HCT116 (cell line): ENCODE results near the gene BATF3. TPM values are rescaled to one million over a fixed set of nuclear protein-coding genes. Genes with fewer than 3 reads are reported as not detected.

Source experiments
- ATAC-seq: fragments of 200-7000 bp; cut with Tn5 transposase; 2 replicates; pipeline ENCODE4 v1.9.1; 2020; ENCODE audit warnings: mild to moderate bottlenecking, moderate library complexity
- BruUV-seq: library from RNA; stranded (reverse); fragments of 400-500 nt; replicated peaks from 2 replicates; lab custom pipeline; 2021; lab: Mats Ljungman, UMichigan
- CTCF ChIA-PET: fragments of 300-600 bp; sonication (Branson Sonifier 250); formaldehyde crosslinking; loops from one replicate; lab custom pipeline; 2021; ENCODE audit warnings: antibody characterized with exemption; lab: Charles Lee
- POLR2A ChIA-PET: fragments of 300-600, 350-600 bp; sonication (Branson Sonifier 250); formaldehyde crosslinking; loops from one replicate; lab custom pipeline; 2021; ENCODE audit warnings: antibody characterized with exemption; lab: Charles Lee
- RAD21 ChIA-PET, 2 experiments: fragments of 300-600 bp; sonication (Branson Sonifier 250); formaldehyde crosslinking; loops; one replicate each; lab custom pipeline; 2023; ENCODE audit warnings: low total read pairs in 2 of 2; ENCODE audit not compliant: uncharacterized antibody in 2 of 2, unreplicated experiment in 2 of 2, low non-redundant PET in 1 of 2; lab: Charles Lee
- DNase-seq: peaks from one replicate; pipeline ENCODE4 v3.0.0-alpha.2; 2010; ENCODE audit warnings: low read depth, low spot score
- H2AFZ ChIP-seq: fragments of 200-600 bp; shearing (Covaris generic), sonication (generic); 2 replicates; pipeline ENCODE4 v1.6.1; 2017; ENCODE audit warnings: low read depth, mixed run types, mixed read lengths, antibody characterized with exemption, low read length; ENCODE audit not compliant: poor library complexity, severe bottlenecking
- H3K27ac ChIP-seq: 2 replicates; pipeline ENCODE4 v1.5.1; 2012; ENCODE audit warnings: low read depth, low read length
- H3K27me3 ChIP-seq: fragments of 200-600 bp; sonication (generic); 2 replicates; pipeline ENCODE4 v1.6.1; 2016; ENCODE audit warnings: mixed run types, low read length, mixed read lengths; ENCODE audit not compliant: insufficient read depth
- H3K36me3 ChIP-seq, 2 experiments: fragments of 200-500 bp in 1 of 2; fragments of 200-600 bp in 1 of 2; sonication (Bioruptor generic) in 1 of 2; sonication (generic) in 1 of 2; 2 replicates each; pipeline versions ENCODE4 v1.5.1 to v1.6.1; 2014 to 2016; ENCODE audit warnings: low read length in 2 of 2, inconsistent platforms in 1 of 2, mixed read lengths in 1 of 2, mixed run types in 1 of 2; ENCODE audit not compliant: insufficient read depth in 2 of 2, control insufficient read depth in 1 of 2
- H3K4me1 ChIP-seq, 2 experiments: fragments of 200-600 bp in 1 of 2; sonication (generic) in 1 of 2; 2 replicates each; pipeline versions ENCODE4 v1.5.1 to v1.6.1; 2012 to 2017; ENCODE audit warnings: low read length in 2 of 2, inconsistent platforms in 1 of 2, mild to moderate bottlenecking in 1 of 2, mixed read lengths in 1 of 2, mixed run types in 1 of 2, moderate library complexity in 1 of 2; ENCODE audit not compliant: insufficient read depth in 2 of 2, control insufficient read depth in 1 of 2
- H3K4me2 ChIP-seq: fragments of 200-600 bp; sonication (generic); 2 replicates; pipeline ENCODE4 v1.6.1; 2017; ENCODE audit warnings: mixed run types, low read length, mixed read lengths
- H3K4me3 ChIP-seq, 2 experiments: fragments of 200-600 bp in 1 of 2; sonication (generic) in 1 of 2; replicated peaks in 1 of 2; 2 replicates each; pipeline ENCODE4 v1.5.1; 2011 to 2016; ENCODE audit warnings: low read length in 2 of 2, control low read depth in 1 of 2, low read depth in 1 of 2, mild to moderate bottlenecking in 1 of 2, mixed read lengths in 1 of 2, mixed run types in 1 of 2
- H3K79me2 ChIP-seq: fragments of 200-600 bp; sonication (generic); 2 replicates; pipeline ENCODE4 v1.6.1; 2017; ENCODE audit warnings: mild to moderate bottlenecking, mixed run types, low read length, moderate library complexity, mixed read lengths; ENCODE audit not compliant: insufficient read depth
- H3K9ac ChIP-seq: fragments of 200-600 bp; sonication (generic); 2 replicates; pipeline ENCODE4 v1.6.1; 2016; ENCODE audit warnings: low read length, mixed read lengths
- H3K9me2 ChIP-seq: fragments of 200-600 bp; sonication (generic), shearing (Covaris generic); 2 replicates; pipeline ENCODE4 v1.6.1; 2017; ENCODE audit warnings: mixed run types, mild to moderate bottlenecking, moderate library complexity; ENCODE audit not compliant: insufficient read depth
- H3K9me3 ChIP-seq, 2 experiments: fragments of 200-500 bp in 1 of 2; fragments of 200-600 bp in 1 of 2; sonication (Bioruptor generic) in 1 of 2; sonication (generic) in 1 of 2; 2 replicates each; pipeline ENCODE4 v1.6.1; 2014 to 2017; ENCODE audit warnings: low read length in 2 of 2, mixed read lengths in 2 of 2, inconsistent platforms in 1 of 2, low read depth in 1 of 2, mild to moderate bottlenecking in 1 of 2, mixed run types in 1 of 2, moderate library complexity in 1 of 2; ENCODE audit not compliant: control insufficient read depth in 1 of 2, insufficient read depth in 1 of 2
- H4K20me1 ChIP-seq: fragments of 200-600 bp; sonication (generic), shearing (Covaris generic); 2 replicates; pipeline ENCODE4 v1.6.1; 2017; ENCODE audit warnings: mixed run types, mild to moderate bottlenecking, moderate library complexity; ENCODE audit not compliant: insufficient read depth
- CBX3 ChIP-seq: IDR thresholded peaks from 2 replicates; pipeline ENCODE4 v1.6.1; 2012; ENCODE audit warnings: low read depth
- CEBPB ChIP-seq: IDR thresholded peaks from 2 replicates; pipeline ENCODE4 v1.6.1; 2012; ENCODE audit warnings: low read depth
- EGR1 ChIP-seq: IDR thresholded peaks from 2 replicates; pipeline ENCODE4 v1.6.1; 2012; ENCODE audit warnings: low read depth
- EZH2 ChIP-seq: fragments of 200-600 bp; sonication (generic); IDR thresholded peaks from 2 replicates; pipeline ENCODE4 v1.6.1; 2017; ENCODE audit warnings: antibody characterized with exemption, mixed run types
- EZH2phosphoT487 ChIP-seq: fragments of 200-600 bp; IDR thresholded peaks from 2 replicates; pipeline ENCODE4 v1.6.1; 2018; ENCODE audit warnings: antibody characterized with exemption, borderline replicate concordance
- FOSL1 ChIP-seq: IDR thresholded peaks from 2 replicates; pipeline ENCODE4 v1.6.1; 2012; ENCODE audit warnings: low read depth
- POLR2AphosphoS5 ChIP-seq: IDR thresholded peaks from 2 replicates; pipeline ENCODE4 v1.6.1; 2011; ENCODE audit warnings: mild to moderate bottlenecking, low read depth, low read length, moderate library complexity
- RAD21 ChIP-seq: IDR thresholded peaks from 2 replicates; pipeline ENCODE4 v1.6.1; 2012; ENCODE audit warnings: low read depth, mild to moderate bottlenecking
- SIN3A ChIP-seq: IDR thresholded peaks from 2 replicates; pipeline ENCODE4 v1.6.1; 2012; ENCODE audit warnings: low read depth
- YY1 ChIP-seq: IDR thresholded peaks from 2 replicates; pipeline ENCODE4 v1.6.1; 2011; ENCODE audit warnings: low read length, low read depth, moderate library complexity, mild to moderate bottlenecking; ENCODE audit not compliant: insufficient replicate concordance; ENCODE audit errors: extremely low read depth
- ZNF274 ChIP-seq: fragments of 200-500 bp; sonication (Bioruptor generic); IDR thresholded peaks from 2 replicates; pipeline ENCODE4 v1.6.1; 2014; ENCODE audit warnings: mild to moderate bottlenecking, low read depth, low read length, inconsistent platforms
- intact Hi-C: fragments of 100-400 bp; cut with micrococcal nuclease; formaldehyde crosslinking; loops from 2 replicates; pipeline ENCODE4 v1.10.0; 2022
- total RNA-seq: library from RNA; stranded (reverse); gene quantifications from one replicate; pipeline ENCODE4 v1.2.1, GENCODE V29; 2021; ENCODE audit not compliant: unreplicated experiment
- TF ChIP-seq, protein P1 (sequence below): IDR thresholded peaks from 2 replicates; pipeline ENCODE4 v1.6.1; 2012; ENCODE audit warnings: low read depth
- TF ChIP-seq, protein P2 (sequence below): IDR thresholded peaks from 2 replicates; pipeline ENCODE4 v1.6.1; 2011; ENCODE audit warnings: mild to moderate bottlenecking, low read length, moderate library complexity; ENCODE audit not compliant: insufficient replicate concordance; ENCODE audit errors: extremely low read depth
- TF ChIP-seq, protein P3 (sequence below): IDR thresholded peaks from 2 replicates; pipeline ENCODE4 v1.6.1; 2012
- TF ChIP-seq, protein P4 (sequence below): IDR thresholded peaks from 2 replicates; pipeline ENCODE4 v1.6.1; 2012

BATF3 gene
- total RNA-seq, 1 experiment from 2014 or later: 4.8 TPM

DNA sequence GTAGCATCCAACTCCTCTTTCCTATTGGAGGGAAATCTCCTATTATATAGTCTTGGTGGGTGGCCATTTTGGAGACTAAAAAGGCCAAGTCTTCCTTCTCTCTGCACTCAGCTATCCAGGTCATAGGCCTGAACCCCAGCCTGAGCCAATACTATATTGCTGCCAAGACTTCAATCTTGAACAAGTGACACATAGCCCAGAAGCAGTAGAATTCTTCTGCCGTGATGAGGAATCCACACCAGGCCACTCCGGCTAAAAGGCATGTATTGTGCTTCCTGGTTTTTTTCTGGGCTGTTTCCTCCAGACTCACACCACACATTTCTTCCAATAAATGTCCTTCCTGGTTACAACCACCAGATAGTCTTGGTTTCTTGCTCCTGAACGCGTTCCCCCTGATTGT, 48.1 kb downstream of the BATF3 start:
- Histone ChIP-seq H3K4me3 (no peak overlapping the region), H3K27me3 (no peaks in the 10 kb centered on the region), H3K36me3 (no peaks in the 10 kb centered on the region), H3K9me3 (no peaks in the 10 kb centered on the region), H3K9me2 (no peaks in the 10 kb centered on the region), H3K27ac (no peak overlapping the region), H3K79me2 (no peaks in the 10 kb centered on the region), H4K20me1 (no peaks in the 10 kb centered on the region), H3K4me1 (peaks cover 0 to 10% of the 10 kb centered on the region in 2 experiments; a peak in 2 of 4 replicates)
- no TSS peak for BruUV-seq
- no peak for DNase-seq
- ATAC-seq: no peak
- ChIA-PET RAD21 (no interaction called here), POLR2A (no interaction called here), CTCF (interaction anchor here (1.9 kb wide), 1 partner anchor 14 kb away, joined by 9 read pairs; no protein-coding TSS in a partner anchor)
- TF ChIP-seq CEBPB (no peak), EZH2phosphoT487 (no peak), ZNF274 (no peak), FOSL1 (no peak), EGR1 (no peak), RAD21 (no peak), EZH2 (no peak), POLR2AphosphoS5 (no peak), SIN3A (no peak), CBX3 (no peak), YY1 (no peak)
- TF ChIP-seq, protein P1, sequence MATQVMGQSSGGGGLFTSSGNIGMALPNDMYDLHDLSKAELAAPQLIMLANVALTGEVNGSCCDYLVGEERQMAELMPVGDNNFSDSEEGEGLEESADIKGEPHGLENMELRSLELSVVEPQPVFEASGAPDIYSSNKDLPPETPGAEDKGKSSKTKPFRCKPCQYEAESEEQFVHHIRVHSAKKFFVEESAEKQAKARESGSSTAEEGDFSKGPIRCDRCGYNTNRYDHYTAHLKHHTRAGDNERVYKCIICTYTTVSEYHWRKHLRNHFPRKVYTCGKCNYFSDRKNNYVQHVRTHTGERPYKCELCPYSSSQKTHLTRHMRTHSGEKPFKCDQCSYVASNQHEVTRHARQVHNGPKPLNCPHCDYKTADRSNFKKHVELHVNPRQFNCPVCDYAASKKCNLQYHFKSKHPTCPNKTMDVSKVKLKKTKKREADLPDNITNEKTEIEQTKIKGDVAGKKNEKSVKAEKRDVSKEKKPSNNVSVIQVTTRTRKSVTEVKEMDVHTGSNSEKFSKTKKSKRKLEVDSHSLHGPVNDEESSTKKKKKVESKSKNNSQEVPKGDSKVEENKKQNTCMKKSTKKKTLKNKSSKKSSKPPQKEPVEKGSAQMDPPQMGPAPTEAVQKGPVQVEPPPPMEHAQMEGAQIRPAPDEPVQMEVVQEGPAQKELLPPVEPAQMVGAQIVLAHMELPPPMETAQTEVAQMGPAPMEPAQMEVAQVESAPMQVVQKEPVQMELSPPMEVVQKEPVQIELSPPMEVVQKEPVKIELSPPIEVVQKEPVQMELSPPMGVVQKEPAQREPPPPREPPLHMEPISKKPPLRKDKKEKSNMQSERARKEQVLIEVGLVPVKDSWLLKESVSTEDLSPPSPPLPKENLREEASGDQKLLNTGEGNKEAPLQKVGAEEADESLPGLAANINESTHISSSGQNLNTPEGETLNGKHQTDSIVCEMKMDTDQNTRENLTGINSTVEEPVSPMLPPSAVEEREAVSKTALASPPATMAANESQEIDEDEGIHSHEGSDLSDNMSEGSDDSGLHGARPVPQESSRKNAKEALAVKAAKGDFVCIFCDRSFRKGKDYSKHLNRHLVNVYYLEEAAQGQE: no peak
- TF ChIP-seq, protein P2, sequence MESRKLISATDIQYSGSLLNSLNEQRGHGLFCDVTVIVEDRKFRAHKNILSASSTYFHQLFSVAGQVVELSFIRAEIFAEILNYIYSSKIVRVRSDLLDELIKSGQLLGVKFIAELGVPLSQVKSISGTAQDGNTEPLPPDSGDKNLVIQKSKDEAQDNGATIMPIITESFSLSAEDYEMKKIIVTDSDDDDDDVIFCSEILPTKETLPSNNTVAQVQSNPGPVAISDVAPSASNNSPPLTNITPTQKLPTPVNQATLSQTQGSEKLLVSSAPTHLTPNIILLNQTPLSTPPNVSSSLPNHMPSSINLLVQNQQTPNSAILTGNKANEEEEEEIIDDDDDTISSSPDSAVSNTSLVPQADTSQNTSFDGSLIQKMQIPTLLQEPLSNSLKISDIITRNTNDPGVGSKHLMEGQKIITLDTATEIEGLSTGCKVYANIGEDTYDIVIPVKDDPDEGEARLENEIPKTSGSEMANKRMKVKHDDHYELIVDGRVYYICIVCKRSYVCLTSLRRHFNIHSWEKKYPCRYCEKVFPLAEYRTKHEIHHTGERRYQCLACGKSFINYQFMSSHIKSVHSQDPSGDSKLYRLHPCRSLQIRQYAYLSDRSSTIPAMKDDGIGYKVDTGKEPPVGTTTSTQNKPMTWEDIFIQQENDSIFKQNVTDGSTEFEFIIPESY: no peak
- TF ChIP-seq, protein P3, sequence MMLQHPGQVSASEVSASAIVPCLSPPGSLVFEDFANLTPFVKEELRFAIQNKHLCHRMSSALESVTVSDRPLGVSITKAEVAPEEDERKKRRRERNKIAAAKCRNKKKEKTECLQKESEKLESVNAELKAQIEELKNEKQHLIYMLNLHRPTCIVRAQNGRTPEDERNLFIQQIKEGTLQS: no peak
- TF ChIP-seq, protein P4, sequence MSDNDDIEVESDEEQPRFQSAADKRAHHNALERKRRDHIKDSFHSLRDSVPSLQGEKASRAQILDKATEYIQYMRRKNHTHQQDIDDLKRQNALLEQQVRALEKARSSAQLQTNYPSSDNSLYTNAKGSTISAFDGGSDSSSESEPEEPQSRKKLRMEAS: no peak
- TF ChIP-seq, all 23 proteins: peak for 0
- no peak overlapping the region for H3K4me2 ChIP-seq
- no peak overlapping the region for H2AFZ ChIP-seq
- intact Hi-C loops: no loop called here
- H3K9ac ChIP-seq: no peak overlapping the region
